ENCODE measurements around the gene GNB1L. TPM values are rescaled to one million over a fixed set of nuclear protein-coding genes. Genes with fewer than 3 reads are reported as not detected.

Gene GNB1L
- total RNA-seq, 1 experiment from 2014 or later: 7.6 TPM

DNA sequence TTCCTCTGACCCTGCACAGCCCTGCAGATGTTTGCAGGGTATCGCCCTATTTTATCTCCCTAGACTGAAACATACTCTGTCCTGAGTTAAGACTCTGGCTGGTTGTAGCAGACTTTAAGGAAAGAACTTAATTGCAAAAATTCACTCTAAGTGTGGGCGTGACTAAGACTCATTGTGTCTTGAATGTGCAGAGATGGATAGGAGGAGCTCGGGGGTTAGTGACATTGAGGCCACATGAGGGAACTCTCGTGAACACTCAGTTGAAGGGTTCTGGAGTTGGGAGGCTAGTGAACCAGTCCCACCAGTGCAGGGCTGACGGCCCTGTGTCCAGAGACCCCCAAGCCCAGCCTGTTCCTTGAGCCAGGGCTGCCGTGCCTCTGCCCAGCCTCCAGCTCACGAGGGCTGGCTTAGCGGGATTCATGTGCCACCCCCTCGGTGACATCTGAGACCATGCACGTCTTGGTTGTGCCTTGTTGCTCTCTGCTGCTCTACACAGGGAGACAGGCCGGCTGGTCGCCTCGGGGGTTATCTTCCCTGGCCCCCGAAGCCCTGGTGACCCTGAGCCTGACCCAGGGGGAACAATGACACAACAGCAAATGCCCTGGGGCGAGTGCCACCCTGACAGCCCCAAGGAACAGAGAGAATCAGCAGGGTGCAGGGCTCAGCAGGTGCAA, 105.5 kb downstream of the GNB1L start:
- no peak for DNase-seq (ENCODE audit: low read depth)

DNA sequence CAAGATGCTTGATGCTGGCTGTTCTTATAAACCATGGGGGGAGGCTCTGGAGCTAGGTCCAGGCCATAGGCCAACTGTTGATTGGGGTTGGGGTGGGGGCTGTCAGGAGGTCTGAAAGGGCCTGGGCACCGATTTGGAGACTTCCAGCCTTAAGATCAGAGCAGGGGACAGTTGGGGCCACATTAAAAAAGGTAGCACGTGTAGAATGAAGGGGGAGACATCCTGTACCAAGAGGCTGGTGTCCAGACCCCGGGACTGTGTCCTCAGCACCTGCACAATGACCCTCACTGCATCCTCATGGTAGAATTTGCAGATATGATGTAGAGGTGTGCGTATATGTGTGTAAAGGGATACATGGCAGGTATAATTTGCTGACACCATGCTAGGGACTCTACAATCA, 106.5 kb downstream of the GNB1L start:
- no peak for DNase-seq (ENCODE audit: low read depth)

DNA sequence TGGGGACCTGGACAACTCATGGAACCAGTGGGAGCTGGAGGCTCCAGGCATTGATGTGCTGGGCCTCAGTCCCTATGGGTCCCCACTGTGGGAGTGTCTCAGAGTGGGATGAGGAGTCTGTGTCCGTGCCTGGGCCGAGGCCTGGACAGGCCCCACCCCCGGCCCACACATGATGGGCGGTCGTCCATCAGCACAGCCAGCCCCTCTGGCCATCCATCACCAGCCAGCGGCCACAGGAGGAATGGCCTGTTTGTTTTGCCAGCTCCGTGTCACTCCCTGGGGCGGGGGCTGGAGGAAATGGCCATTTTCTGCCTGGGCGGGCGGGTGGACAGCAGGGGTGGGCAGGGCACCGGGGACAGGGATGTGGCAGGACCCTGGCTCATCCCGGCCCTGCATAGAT, 107.1 kb downstream of the GNB1L start:
- DNase-seq (ENCODE audit: low read depth): no peak

DNA sequence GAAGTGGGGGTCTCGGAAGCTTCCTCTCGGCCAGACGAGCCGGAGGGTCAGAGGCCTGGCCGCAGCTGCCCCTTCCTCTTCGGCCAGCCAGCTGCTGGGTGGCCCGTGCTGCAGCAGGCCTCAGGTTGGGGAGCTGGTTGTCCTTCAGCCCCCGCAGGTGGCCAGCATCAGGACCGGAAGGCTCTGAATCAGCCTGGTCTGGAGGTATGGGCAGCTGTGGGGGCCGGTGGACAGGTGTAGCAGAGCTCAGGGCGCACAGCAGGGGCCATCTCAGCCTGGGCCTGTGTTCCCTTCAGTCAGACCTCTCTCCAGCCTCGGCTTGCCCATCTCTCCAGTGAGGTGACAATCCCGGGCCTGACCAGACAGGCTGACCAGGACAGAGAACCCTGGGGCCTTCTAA, 107.9 kb downstream of the GNB1L start:
- no peak for DNase-seq (ENCODE audit: low read depth)

- DNase-seq (ENCODE audit: low read depth): no peak
Measured at GRCh38 chr22:19745155-19746101, 109.2 kb downstream of the GNB1L start.

- no peak for DNase-seq (ENCODE audit: low read depth)
Measured at GRCh38 chr22:19744350-19745006, 110.2 kb downstream of the GNB1L start.

DNA sequence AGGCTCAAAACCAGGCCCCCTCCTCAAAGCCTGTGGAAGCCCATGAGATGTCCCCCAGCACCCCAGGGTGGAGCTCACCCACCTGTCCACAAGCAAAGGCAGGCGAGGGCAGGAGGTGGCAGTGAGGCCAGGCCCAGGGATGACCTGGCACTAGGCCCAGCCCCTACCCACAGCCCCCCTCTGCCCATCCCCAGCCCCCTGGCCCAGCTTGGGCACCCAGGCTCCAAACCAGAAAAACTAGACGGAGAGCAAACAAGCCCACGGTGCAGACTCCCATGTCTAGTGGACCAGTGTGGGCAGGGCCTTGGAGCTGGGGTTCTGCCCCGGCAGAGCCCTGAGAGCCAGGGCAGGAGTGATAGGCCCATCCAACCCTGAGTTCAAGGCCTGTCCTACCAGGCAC, 111.0 kb downstream of the GNB1L start:
- DNase-seq (ENCODE audit: low read depth): no peak

DNA sequence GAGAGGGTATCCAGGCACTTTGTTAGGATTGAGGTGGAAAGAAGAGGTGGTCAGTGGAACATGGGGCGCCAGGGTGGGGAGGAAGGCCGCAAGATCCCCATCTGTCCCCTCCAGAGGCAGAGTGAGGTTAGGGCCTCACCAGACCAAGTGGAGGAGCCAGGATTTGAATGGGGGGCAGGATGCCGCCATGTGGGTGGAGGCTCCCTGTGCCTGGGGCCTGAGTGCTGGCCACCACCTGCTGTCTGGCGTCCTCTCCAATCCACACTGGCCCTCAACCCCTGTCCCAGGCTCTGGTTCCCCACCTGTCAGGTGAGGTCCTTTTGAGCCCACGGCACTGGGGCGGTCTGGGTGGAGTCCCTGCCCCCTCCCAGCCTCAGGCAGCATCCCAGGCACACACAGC, 111.6 kb downstream of the GNB1L start:
- DNase-seq (ENCODE audit: low read depth): no peak

DNA sequence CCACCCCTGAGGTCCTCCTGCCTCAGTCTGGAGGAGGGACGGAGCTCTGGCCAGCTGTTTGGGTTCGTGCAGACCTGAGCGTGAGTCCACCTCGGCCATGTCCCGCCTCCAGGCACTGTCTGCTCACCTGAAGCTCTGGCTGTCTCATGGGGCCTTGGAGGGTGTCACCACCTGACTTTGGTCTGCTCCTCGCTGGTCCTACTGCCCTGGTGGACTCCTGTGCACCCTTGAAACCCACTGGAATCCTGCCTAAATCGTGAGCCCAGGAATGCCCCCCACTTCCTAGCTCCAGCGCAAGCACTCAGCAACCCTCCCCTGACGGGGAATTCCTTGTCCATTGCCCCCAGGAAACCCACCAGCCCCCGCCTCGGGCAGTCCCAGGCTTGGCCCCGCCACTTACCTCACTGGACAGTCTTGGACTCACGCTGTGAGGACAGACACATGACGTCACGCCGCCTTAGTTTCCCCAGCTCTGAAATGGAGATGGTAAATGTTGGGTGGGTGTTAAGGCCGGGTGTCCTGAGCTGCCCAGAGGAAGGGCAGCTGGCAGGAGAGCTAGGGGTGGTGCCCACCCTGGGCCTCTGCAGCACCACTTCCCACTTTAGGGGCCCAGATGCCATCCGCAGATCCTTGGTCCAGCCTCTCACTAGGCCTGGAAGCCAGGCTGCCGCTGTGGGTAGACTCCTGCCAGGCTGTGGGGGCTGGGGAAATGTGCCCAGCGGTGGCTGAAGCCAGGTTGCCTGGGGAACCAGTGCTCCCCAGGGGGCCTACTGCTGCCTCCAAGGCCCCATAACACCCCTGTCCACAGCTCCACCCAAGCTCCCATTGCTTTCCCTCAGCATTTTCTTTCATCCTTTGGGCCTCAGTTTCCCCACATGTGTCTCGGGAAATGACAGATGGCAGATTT, 112.3 kb downstream of the GNB1L start:
- no peak for DNase-seq (ENCODE audit: low read depth)

DNA sequence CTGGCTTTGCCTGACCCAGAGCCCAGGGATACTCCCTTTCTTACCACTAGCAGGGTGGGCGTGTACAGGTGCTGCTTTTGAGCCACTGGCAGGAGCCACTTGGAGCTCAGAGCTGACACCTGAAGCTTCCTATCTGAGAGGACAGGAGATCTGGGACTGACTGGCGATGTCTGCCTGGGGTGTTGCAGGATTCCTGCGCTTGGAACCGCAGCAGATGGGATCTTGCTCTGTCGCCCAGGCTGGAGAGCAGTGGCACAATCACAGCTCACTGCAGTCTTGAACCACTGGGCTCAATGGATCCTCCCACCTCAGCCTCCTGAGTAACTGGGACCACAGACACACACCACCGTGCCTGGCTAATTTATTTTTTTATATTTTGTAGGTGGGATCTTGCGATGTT, 113.6 kb downstream of the GNB1L start:
- no peak for DNase-seq (ENCODE audit: low read depth)

DNA sequence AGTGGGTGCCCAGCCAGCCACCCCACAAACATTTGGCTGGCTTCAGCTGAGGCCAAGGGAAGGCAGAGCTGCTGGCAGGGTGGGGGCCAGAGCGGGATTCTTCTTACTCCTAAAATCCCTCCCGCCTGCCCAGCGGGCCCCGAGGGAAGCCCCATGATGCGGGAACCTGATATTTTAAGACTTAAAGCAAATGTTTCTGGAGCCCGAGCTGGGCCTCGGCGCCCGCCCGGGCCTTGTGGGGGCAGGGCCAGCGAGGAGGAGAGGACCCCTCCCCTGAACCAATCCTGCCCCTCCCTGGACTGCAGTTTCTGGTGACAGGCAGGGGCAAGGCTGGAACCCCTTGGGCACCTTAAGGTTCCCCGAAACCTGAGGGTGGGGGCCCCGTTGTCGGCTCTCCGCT, 114.1 kb downstream of the GNB1L start:
- DNase-seq (ENCODE audit: low read depth): no peak

DNA sequence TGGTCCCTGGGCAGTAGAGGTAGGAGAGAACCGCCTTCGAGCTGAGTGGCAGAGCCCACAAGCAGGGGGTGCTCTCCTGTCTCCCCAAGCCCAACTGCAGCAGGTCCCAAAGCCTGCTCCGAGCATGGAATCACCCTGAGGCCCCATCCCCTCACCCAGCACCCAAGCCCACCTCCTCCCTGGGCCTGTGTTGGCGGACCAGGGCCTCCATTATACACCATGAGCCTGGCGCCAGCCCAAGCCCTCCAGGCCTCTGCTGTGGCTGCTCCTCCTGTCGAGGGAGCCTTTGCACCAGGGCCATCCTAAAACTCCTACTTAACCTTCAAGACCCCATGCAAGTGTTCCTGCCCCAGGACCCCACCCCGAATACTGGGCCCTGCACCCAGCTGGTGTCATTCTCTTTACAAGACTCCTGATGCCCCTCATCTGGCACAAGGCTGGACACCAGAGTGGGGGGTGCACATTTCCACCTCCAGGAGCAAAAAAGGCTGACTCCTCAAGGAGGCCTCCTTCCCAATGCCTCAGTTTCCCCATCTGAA, 114.7 kb downstream of the GNB1L start:
- DNase-seq (ENCODE audit: low read depth): no peak

DNA sequence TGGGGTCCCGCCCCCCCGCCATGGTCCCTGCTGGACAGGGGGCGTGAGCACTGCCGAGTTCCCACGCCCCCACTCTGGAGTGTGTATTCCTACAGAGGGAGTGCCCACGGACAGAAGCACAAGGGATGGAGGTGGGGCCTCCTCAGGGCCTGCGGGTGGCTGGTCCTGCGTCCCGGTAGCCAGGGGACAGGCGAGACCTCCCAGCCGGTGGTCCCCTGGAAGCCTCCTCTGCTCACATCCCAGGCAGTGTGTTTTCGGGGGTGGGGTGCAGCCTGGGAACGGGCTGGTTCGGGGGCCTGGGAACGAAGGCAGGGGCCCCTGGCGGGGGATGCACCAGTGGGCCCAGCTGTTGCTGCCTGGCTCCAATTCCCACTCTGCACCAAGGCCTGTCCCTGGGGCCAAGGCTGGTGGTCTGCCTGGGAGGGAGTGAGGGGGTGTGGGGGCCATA, 115.2 kb downstream of the GNB1L start:
- no peak for DNase-seq (ENCODE audit: low read depth)

GRCh38 chr22:19738664-19739447, 115.8 kb downstream of the GNB1L start:
- no peak for DNase-seq (ENCODE audit: low read depth)

GRCh38 chr22:19737846-19738663, 116.6 kb downstream of the GNB1L start:
- DNase-seq (ENCODE audit: low read depth): no peak

- no peak for DNase-seq (ENCODE audit: low read depth)
Measured at GRCh38 chr22:19735665-19736510, 118.8 kb downstream of the GNB1L start.

- no peak for DNase-seq (ENCODE audit: low read depth)
Measured at GRCh38 chr22:19734837-19735382, 119.8 kb downstream of the GNB1L start.

DNA sequence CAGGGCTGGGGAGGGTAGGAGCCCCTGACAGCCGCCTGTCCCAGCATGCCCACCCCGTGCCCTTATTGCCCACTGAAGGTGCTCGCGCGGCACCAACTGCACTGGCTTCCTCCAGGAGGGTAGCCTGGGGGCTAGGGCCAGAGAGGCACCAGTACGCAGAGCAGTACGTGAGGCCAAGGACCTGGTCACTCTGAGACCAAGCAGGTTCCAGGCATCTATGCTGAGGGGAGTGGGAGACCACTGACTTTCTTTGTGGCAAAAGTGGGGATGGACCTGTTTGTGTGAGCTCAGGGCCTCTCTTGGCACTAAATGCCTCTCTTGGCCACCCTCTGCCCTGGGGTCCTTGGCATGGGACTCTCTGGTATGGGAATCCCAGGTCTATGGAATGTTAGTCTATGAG, 120.5 kb downstream of the GNB1L start:
- no peak for DNase-seq (ENCODE audit: low read depth)

All from M059J (cell line).